Cardiac fibroblast (primary cell): ENCODE data around the gene FMNL2.
A peak's percentile ranks its signal among the peaks of the same experiment; 100 is the strongest.

Source experiments
- DNase-seq, 2 donors: peaks; one replicate each; pipeline versions ENCODE4 v3.0.0 to v3.0.0-alpha.2; 2010; ENCODE audit warnings: low read depth in 2 of 2
- H3K4me3 ChIP-seq, 2 donors: replicated peaks in 1 of 2; 1 replicate in 1 of 2; 2 replicates in 1 of 2; pipeline ENCODE4 v1.5.1; 2011; ENCODE audit warnings: low read depth in 2 of 2, low read length in 2 of 2, mild to moderate bottlenecking in 2 of 2, moderate library complexity in 1 of 2
- TF ChIP-seq, protein P1 (sequence below): IDR thresholded peaks from one replicate; pipeline ENCODE4 v1.5.1; 2011; ENCODE audit warnings: low read depth, mild to moderate bottlenecking, low read length, inconsistent platforms

Gene FMNL2

GRCh38 chr2:152534460-152535135 lies 199.6 kb downstream of the FMNL2 start:
- H3K4me3 ChIP-seq: no peak overlapping the region
- DNase-seq: no peak
- TF ChIP-seq, protein P1, sequence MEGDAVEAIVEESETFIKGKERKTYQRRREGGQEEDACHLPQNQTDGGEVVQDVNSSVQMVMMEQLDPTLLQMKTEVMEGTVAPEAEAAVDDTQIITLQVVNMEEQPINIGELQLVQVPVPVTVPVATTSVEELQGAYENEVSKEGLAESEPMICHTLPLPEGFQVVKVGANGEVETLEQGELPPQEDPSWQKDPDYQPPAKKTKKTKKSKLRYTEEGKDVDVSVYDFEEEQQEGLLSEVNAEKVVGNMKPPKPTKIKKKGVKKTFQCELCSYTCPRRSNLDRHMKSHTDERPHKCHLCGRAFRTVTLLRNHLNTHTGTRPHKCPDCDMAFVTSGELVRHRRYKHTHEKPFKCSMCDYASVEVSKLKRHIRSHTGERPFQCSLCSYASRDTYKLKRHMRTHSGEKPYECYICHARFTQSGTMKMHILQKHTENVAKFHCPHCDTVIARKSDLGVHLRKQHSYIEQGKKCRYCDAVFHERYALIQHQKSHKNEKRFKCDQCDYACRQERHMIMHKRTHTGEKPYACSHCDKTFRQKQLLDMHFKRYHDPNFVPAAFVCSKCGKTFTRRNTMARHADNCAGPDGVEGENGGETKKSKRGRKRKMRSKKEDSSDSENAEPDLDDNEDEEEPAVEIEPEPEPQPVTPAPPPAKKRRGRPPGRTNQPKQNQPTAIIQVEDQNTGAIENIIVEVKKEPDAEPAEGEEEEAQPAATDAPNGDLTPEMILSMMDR: no peak

DNA sequence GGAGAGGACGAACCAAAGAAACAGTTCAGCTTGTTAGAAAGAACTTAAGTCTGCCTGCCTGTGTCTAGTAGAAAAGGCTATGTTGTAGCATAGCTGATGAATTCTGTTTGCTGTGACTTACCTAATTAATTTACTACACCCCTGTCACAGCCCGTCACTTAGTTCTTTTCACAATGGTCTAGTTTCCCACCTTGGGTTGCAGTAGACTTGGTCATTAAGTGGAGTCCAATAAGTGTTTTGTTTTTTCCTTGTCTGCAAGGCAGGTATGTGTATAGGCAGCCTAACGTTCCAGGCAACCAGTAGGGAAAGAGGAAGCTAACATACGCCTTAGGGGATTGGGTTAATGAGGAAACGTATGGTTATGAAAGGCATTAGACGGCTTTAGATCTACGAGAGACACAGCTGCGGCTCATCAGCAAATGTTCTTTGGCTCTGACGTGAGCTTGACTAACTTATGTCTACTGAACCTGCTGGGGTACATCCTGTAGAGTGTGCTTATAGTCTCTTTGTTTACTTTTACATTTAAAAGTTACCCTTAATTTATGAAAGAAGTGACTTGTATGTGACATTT lies 202.2 kb downstream of the FMNL2 start:
- no peak overlapping the region for H3K4me3 ChIP-seq
- TF ChIP-seq, protein P1: no peak
- DNase-seq: peak; percentile 30 to 33

DNA sequence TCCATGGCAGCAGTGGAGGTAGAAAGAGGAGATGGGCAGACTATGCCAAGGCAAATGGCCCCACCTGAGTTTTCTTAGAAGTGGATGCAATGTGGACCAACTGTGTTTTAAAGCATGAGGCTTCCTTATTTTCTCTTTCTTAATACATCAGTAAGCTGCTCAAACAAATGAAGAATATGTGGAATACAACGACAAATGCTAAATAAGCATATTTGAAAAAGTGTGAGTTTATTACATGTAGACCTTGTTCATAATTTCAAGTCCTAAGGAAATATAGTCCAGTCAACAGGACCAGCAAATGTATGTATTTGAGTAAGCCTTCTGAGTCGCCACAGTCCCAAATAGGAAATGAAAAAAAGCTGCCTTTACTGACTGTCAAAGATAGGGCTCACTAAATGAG lies 204.4 kb downstream of the FMNL2 start:
- TF ChIP-seq, protein P1: no peak
- DNase-seq: no peak
- H3K4me3 ChIP-seq: no peak overlapping the region

DNA sequence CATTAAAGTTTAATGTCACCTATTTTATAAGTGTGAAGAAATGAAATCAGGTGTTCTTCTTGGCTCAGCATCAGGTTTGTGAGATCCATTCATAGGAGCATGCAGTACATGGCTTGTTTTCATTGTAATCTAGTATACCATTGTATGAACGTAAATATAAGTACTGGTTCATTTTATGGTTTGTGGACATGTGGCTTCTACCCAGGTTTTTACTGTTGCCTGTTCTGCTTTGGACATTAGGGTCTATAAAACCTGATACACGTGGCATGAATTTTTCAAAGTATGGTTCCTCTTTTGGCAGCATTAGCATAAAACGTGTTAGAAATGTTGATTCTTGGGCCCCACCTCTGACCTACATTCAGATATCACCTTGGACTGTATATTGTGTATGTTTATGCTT lies 206.7 kb downstream of the FMNL2 start:
- no peak overlapping the region for H3K4me3 ChIP-seq
- TF ChIP-seq, protein P1: no peak
- no peak for DNase-seq

- TF ChIP-seq, protein P1: no peak
- DNase-seq: no peak
- H3K4me3 ChIP-seq: no peak overlapping the region
These were observed 207.5 kb downstream of the FMNL2 start for GRCh38 chr2:152542337-152542994.

GRCh38 chr2:152542995-152543481 lies 208.1 kb downstream of the FMNL2 start:
- peak; percentile 88 to 96 for DNase-seq
- no peak overlapping the region for H3K4me3 ChIP-seq
- TF ChIP-seq, protein P1: no peak
